ENCODE measurements around the gene BTBD9. TPM values are rescaled to one million over a fixed set of nuclear protein-coding genes. Genes with fewer than 3 reads are reported as not detected.

BTBD9 gene
- total and polyA plus RNA-seq, 9 of the 15 experiments (the other 6 are each of a cell fraction or from before 2014, with no cell fraction given): 0.08 to 1.6 (median 0.58) TPM

- TF ChIP-seq ZNF592 (IDR thresholded peaks at IDR 0.05): no peak
- no peak for TF ChIP-seq CHCHD3 (CRISPR knock-in tag; IDR thresholded peaks at IDR 0.05)
- no peak for TF ChIP-seq ZNF263 (CRISPR knock-in tag; IDR thresholded peaks at IDR 0.05; ENCODE audit: borderline replicate concordance)
- TF ChIP-seq, protein P1, sequence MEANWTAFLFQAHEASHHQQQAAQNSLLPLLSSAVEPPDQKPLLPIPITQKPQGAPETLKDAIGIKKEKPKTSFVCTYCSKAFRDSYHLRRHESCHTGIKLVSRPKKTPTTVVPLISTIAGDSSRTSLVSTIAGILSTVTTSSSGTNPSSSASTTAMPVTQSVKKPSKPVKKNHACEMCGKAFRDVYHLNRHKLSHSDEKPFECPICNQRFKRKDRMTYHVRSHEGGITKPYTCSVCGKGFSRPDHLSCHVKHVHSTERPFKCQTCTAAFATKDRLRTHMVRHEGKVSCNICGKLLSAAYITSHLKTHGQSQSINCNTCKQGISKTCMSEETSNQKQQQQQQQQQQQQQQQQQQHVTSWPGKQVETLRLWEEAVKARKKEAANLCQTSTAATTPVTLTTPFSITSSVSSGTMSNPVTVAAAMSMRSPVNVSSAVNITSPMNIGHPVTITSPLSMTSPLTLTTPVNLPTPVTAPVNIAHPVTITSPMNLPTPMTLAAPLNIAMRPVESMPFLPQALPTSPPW (CRISPR knock-in tag; IDR thresholded peaks at IDR 0.05): no peak
- no peak for TF ChIP-seq ZNF124 (CRISPR knock-in tag; IDR thresholded peaks at IDR 0.05)
- TF ChIP-seq CREBBP (IDR thresholded peaks at IDR 0.05; ENCODE audit: low read depth, low read length): no peak
- TF ChIP-seq, protein P2, sequence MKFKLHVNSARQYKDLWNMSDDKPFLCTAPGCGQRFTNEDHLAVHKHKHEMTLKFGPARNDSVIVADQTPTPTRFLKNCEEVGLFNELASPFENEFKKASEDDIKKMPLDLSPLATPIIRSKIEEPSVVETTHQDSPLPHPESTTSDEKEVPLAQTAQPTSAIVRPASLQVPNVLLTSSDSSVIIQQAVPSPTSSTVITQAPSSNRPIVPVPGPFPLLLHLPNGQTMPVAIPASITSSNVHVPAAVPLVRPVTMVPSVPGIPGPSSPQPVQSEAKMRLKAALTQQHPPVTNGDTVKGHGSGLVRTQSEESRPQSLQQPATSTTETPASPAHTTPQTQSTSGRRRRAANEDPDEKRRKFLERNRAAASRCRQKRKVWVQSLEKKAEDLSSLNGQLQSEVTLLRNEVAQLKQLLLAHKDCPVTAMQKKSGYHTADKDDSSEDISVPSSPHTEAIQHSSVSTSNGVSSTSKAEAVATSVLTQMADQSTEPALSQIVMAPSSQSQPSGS (CRISPR knock-in tag; IDR thresholded peaks at IDR 0.05): no peak
These were observed 193.8 kb downstream of the BTBD9 start (continued) for GRCh38 chr6:38445925-38446324.
